Fibroblast of the conjunctiva (primary cell): ENCODE measurements around the gene ANKRD13B.

ENCODE experiments used
- DNase-seq: peaks from one replicate; pipeline ENCODE4 v3.0.0-alpha.2; 2010; ENCODE audit warnings: low read depth

Gene ANKRD13B

DNA sequence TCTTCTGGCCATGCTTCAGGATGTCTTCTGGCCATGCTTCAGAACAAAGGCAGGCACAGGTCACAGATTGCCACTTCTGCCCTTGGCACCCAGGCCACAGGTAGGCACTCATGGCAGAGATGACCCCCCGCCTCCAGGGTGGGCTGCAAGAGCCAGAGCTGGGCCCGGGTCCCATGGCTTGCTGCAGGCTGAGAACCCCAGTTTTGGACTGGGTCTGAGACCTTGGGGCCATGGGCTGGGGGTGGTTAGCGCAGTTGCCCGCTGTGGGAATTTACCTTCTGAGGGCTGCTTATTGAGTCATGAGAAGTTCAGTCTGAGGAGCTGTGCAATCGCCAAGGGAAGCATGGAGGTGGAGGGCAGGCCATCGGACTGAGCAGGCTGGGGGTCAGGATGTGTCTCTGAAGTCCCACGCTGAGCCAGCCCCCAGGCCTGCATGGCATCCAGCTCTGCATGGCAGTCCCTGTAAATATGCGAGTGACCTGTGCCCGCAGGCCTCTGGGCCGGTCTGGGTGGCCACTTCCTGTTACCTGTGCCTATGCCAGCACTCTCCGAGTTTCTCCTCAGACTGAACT, 1.7 kb downstream of the ANKRD13B start:
- DNase-seq, result no peak

DNA sequence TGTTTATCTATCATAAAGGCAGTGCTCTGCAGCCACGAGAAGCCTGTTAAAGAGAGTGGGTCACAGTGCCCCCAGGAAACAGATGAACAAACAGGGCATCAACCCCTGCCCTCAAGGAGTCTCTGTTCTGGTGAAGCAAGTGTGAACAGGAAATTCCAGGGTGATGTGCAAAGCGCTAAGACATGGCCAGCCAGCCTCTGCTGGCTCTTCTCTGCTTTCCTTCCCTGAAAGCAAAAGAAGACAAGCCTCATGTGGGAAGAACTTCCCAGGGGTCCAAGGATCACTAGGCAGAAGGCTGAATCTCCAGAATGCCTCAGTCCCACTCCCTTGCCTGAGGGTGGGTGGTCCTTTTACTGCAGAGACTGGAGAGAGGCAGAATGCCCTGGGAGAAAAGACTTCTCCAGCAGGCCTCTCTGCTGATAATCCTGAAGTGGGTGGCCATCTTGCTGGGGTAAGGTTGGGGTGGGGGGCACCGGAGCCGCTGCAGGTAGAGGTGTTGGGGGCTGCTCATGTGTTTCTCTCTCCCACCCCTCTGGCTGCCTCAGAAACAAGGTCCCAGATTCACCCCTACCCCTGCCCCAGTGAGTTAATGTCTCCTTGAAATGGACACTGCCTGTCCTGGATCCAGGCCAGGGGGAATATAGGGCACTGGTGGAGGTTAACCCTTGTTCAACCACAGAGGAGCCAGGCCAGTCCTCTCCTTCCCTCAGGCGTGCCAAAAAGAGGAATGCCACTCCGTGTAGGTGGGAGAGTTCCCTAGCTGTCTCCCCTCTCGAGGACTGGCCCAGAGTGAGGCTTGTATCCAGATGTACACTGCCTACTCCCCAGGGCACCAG, 2.4 kb downstream of the ANKRD13B start:
- DNase-seq, result no peak

DNA sequence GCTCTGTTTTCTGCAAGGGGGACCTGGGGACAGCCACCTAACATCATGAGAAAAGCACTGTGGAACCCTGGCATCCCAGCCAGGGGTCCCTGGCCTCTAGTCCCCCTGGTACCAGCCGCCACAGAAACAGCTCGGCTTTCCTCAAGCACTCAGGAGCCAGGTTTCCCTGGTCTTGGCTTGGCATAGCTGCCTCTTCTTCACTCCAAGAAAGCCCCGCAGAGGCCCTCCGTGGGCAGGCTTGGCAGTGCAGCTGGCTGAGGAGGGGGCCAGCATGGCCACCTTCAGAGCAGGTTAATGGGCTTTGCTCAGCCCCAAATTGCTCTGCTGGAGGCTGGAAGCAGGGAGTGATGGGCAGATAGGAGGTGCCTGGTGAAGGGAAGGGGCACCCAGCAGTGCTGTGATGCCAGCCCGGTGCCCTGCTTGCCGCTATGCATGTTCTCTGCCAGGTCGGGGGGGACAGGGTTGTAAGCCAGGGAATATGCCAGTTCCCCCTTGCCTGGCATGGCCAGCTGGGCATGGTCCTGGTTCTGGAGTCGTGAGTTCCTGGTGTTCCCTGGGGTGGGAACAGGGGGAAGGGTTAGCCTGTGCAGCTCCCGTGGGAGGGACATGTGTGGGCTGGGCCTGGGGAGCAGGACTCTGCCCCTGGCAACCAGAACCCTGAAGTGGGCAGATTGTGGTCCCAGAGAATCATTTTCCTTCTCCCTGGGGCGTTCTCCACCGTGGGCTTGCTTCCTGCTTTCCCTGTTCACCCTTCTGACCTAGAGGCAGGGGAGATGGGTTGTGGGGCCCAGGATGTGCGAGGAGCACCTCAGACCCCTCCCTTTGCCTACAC, 3.2 kb downstream of the ANKRD13B start:
- no peak for DNase-seq

DNA sequence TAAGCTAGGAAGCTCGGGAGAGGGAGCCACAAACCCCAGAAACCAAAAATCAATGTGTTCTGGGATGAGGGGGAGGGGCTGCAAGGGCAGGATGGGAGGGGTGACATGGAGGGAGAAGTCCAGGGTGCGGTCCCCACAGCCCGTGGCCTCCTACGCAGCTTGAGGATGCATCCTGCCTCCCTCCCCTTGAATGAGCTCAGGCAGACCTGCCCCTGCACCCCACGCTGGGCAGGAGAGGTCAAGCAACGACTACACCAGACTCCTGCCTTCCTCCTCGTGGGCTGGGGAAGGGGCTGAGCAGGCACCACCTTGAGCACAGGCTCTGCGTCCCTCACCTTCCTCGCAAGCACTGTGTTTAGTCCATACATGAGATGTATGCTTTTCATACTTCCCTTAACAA, 3.9 kb downstream of the ANKRD13B start:
- no peak for DNase-seq

DNA sequence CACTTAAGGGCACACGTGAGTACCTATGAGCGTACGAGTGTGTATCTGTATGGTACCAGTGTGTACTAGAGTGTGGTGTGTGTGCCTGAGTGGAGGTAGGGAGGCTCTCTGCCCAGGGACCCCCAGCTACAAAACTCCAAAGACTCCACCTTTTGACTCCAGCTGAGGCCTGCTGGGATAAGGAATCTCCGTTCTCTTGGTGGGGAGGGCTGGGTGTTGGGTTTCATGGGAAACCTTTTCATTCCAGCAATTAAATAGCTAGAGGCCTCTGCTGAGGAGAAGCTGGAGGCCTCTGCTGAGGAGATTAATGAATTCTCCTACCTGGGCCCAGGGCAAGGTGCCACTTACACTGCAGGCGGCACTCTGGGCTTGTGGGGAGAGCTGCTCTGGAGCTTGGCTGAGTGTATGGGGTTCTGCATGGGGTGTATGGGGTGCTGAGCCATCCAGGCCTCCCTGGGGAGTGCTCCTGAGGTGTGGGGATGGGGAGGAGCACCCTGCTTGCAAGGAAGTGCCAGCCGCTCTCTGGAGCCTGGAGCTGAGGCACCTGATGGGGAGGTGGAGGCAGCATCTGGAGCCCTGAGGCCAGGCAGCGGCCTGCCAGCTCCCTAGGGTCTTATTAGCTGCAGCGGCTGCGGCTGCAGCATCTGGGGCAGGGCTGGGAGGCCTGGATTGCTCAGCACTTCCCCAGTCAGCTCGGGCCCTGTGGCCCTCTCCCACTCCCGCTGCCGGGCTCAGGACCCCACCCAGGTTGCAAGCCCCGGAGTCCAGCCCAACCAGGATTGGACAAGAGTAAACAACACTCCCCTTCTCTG, 4.6 kb downstream of the ANKRD13B start:
- no peak for DNase-seq

DNA sequence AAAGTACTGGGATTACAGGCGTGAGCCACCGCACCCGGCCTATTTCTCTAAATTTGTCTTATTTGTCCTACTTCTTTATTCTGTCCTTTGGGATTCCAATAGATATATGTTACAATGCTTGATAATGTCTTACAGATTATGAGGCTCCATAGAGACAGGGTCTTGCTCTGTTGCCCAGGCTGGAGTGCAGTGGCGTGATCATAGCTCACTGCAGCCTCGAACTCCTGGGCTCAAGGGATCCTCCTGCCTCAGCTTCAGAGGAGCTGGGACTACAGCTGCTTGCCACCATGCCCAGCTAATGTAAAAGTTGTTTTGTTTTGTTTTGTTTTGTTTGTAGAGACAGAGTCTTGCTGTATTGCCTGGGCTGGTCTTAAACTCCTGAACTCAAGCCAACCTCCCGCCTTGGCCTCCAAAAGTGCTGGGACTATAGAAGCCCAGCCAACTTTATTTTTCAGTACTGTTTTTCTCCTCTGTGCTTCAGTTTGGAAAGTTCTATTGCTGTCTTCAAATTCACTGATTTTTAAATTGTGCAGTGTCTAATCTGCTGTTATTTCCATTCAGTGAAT, 10.3 kb downstream of the ANKRD13B start:
- no peak for DNase-seq

DNA sequence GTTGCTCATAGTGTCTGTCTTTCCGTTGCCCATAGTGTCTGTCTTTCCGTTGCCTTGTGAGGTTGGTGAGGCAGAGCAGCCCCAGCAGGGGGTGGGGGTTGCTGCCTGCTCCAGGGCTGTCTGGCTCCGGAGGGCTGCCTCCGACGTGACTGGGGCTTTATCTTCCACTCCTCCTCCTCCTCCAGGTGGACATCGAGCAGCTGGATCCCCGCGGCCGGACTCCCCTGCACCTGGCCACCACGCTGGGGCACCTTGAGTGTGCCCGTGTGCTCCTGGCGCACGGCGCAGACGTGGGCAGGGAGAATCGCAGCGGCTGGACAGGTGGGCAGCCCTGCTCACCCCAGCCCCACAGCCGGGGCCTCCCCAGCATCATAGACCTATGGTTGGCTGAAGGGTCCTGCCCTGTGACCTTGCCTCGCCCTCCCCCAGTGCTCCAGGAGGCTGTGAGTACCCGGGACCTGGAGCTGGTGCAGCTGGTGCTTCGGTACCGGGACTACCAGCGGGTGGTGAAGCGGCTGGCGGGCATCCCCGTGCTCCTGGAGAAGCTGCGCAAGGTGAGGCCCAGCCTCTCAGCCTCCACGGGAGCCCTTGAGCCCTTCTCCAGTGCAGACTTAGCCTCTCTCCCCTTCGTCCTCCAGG, 14.7 kb downstream of the ANKRD13B start:
- DNase-seq, result no peak

DNA sequence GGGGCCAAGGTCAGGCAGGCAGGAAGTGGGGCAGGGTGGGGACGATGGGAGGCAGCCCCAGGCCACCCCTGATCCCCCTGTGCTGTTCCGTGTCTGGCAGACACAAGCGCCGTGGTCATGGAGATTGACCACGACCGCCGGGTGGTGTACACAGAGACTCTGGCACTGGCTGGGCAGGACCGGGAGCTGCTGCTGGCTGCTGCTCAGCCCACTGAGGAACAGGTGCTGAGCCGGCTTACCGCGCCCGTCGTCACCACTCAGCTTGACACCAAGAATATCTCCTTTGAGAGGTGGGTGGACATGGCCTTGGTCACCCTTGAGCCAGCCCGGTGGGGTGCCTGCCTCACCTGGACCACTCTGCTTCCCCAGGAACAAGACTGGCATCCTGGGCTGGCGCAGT, 16.1 kb downstream of the ANKRD13B start:
- no peak for DNase-seq

DNA sequence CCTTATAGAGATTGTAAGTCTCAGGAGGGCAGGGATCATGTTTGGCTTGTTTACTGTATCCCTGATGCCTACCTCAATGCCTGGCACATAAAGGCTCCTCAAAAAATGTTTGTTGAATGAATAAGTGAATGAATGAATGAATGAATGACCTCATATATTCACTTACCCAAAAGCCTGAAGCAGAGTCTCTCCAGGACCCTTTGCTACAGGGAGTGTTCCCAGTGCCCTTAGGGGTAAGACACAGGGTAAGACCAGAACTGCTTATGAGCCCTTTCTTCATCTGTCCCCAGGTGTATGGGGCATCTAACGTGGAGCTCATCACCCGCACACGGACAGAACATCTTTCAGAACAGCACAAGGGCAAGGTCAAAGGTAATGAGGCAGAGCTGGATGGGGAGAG, 17.5 kb downstream of the ANKRD13B start:
- no peak for DNase-seq

DNA sequence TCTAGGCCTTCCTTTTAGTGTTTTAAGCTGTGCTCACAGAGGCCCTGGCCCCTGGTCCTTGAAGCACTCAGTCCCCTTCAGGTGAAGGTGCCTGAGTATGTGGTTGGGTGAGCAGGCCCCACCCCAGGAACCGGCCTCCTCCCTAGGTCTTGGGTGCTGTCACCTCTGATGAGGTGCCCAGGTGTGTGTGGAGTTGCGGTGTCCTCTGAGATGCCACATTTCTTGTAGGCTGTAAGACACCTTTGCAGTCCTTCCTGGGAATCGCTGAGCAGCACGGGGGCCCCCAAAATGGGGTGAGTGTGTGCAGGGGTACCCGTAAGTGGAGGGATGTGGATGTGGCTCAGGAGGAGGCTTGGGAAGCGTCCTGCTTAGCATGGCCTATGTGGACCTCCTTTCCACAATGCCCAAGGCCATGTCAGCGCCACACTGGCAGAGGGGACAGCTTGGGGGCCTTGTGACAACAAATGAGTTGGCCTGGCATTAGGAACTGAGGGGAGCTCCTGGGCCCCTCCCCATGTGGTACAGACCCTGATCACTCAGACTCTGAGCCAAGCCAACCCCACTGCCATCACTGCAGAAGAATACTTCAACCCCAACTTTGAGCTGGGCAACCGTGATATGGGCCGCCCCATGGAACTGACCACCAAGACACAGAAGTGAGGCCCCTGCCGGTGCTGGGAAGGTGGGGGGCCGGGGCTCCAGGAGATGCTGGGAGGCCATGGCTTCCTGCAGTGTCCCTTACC, 18.6 kb downstream of the ANKRD13B start:
- DNase-seq, result no peak

DNA sequence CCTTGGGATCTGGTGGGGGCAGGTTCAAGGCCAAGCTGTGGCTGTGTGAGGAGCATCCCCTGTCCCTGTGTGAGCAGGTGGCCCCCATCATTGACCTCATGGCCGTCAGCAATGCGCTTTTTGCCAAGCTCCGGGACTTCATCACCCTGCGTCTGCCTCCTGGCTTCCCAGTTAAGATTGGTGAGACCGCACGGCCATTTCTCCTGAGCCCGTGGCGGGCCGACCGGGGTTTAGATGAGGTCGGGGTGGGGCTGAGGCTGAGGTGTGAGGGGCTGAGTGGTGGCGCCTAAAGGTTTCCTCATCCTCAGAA, 19.1 kb downstream of the ANKRD13B start:
- DNase-seq, result no peak

DNA sequence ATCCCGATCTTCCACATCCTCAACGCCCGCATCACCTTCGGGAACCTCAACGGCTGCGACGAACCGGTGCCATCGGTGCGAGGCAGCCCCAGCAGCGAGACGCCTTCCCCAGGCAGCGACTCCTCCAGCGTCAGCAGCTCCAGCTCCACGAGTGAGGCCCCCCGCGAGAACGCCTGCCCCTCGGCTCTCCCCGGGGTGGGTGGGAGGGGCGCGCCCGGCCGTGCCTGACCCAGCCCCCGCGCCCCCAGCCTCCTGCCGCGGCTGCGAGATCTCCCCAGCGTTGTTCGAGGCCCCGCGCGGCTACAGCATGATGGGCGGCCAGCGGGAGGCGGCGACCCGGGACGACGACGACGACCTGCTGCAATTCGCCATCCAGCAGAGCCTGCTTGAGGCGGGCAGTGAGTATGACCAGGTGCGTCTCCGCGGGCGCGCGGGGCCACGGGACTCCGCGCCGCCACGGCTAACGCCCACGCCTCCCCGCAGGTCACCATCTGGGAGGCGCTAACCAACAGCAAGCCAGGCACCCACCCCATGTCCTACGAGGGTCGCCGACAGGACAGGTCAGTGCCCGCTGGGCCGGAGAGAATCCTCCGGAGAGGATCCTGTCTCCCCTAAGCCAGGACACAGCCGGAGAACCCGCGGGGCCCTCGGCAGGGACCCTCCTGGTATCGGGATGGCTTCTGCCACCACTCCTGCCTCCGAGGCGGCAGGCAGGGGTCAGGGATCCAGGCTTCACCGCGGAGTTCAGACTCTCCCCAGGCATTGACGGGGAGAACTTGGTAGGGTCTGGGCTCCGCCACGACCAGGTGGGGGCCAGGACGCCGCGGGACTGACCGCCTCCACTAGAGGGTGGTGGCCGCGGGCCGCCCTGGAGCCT, 19.7 kb downstream of the ANKRD13B start:
- DNase-seq, result no peak

DNA sequence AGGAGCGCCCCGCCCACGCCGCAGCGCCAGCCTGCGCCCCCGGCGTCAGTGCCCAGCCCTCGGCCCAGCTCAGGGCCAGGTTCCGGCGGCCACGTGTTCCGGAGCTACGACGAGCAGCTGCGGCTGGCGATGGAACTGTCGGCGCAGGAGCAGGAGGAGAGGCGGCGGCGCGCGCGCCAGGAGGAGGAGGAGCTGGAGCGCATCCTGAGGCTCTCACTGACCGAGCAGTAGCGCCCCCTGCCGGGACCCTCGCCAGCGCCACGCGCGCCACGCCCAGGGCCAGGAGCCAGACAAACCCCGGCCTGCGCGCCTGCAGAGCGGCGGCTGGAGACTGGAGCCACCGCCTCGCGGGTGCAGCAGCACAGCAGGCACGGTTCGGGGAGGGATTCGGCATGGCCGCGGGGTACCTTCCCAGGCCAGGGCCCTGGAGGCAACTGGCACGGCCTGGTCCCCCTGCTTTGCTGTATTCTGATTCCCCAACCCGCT, 20.5 kb downstream of the ANKRD13B start:
- peak; percentile 81 for DNase-seq

DNA sequence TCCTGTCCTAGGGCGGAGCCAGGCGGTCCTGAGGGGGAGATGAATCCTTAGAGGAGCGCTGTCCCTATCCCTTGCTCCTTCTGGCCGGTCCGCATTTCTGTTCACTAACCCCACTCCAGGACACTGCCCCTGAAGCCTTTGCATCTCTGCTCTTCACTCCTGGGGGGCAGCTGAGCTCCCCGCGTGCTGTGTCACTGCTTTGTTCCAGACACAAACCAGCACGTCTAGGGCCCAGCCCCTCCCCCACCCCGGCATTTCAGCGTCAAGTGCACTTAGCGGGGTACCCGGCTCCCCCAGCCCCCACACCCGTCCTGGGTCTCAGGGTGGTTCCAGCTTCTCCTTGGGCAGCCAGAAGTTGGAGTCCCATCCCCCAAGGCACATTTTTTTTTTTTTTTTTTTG, 20.9 kb downstream of the ANKRD13B start:
- no peak for DNase-seq

DNA sequence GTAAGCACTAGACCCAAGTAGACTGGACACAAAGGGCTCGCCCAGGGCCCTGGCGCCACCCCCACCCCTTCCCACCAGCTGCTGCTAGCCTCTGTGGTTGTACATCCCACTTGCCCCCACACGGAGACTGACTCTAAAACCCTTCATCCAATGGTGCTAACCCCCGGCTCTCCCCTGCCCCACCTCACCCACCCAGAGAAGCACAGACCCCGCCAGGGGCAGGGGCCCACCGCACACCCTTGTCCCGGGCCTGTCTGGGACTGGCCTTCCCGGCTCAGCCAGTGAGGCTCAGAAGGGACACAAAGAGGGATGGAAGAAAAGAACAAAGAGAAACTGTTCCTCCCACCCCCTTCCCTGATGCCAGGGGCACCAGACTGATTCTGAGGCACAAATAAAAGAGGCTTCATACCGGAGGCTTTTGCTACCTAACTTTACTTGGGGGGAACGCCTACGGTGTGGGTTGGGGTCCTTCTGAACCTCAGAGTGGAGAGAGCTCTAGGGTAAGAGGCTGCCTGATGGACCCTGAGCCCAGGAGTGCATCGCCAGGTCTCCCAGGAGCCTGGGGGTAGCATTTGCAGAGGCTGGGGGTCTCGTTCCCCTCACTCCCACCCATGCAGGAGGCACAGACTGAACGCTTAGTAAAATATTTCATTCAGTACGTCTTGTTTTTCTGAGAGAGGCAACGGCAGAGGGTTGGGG, 21.6 kb downstream of the ANKRD13B start:
- DNase-seq, result no peak

DNA sequence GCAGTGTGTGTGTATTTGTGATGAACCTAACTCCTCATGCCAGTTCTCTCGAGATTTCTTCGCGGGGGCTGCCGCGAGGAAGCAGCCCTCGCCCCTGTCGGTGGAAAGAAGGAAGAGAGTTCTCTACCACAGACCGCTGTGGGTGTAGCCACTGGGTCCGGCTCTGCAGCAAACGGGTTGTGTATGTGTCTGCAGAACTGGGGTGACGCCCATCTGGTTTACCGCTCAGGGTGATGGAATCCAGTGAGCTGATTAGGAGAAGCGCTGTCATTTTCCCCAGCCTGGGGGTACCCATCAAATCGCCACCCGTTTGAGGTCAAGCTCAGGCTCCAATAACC, 22.1 kb downstream of the ANKRD13B start:
- no peak for DNase-seq

DNA sequence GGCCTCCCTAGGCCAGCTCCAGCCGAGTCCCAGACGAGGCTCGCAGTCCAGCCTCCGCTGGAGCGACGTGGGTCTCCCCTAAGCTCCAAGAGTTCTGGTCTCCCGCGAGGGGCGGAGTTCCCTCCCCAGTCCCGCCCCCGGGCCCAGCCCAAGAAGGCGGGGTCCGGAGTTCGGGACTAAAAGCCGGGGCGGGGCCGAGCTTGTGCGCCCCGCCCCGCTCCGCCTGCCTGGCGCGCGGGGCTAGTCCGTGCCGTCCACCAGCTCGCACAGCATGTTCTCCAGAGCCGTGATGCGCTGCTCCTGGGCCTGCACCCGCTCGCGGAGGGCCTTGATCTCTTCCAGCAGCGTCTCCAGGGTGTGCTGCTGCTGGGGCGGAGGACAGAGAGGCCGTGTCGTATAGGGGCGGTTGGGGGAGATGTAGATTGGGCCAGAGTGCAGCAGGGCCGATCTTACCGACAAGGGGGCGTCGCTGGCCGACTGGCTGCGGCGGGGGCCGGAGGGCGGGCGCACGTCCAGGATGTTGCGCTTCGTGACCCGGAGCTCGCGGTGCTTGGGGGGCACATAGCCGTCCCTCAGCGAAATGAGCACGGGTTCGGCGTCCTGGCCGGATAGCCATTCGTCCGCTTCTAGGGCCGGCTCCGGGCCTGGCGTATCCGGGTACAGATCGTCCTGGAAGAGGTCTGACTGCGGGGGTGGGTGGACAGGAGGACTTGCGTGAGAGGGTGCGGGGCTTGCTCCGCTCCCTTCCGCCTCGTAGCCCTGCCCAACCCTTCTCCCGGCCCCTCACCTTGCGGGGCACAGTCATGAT, 22.8 kb downstream of the ANKRD13B start:
- DNase-seq, result peak; percentile 65
